CD4-positive, alpha-beta memory T cell (primary cell): ENCODE data around the gene OXSR1. TPM values are rescaled to one million over a fixed set of nuclear protein-coding genes. Genes with fewer than 3 reads are reported as not detected.

Experiments
- CTCF ChIA-PET: fragments of 350-600 bp; sonication (Branson Sonifier 250); formaldehyde crosslinking; loops from one replicate; lab custom pipeline; 2021; ENCODE audit warnings: inconsistent platforms; ENCODE audit not compliant: partially characterized antibody; lab: Charles Lee
- POLR2A ChIA-PET: fragments of 350-600 bp; sonication (Branson Sonifier 250); formaldehyde crosslinking; loops from one replicate; lab custom pipeline; 2021; ENCODE audit not compliant: partially characterized antibody; lab: Charles Lee
- DNase-seq, 5 donors: peaks; one replicate each; pipeline versions ENCODE4 v3.0.0 to v3.0.0-alpha.2; 2020 to 2022; ENCODE audit warnings: mixed read lengths in 1 of 5
- H3K27ac ChIP-seq: one replicate; pipeline ENCODE4 v1.7.0; 2013; ENCODE audit warnings: low read depth, low read length
- H3K27me3 ChIP-seq: 2 replicates; pipeline ENCODE4 v1.7.0; 2013; ENCODE audit warnings: mild to moderate bottlenecking, low read length, moderate library complexity; ENCODE audit not compliant: insufficient read depth
- H3K36me3 ChIP-seq: 2 replicates; pipeline ENCODE4 v1.7.0; 2013; ENCODE audit warnings: mild to moderate bottlenecking, low read length, moderate library complexity; ENCODE audit not compliant: insufficient read depth
- H3K4me1 ChIP-seq: 2 replicates; pipeline ENCODE4 v1.7.0; 2013; ENCODE audit warnings: mild to moderate bottlenecking, low read length, moderate library complexity; ENCODE audit not compliant: insufficient read depth
- H3K4me3 ChIP-seq, 2 donors: one replicate each; pipeline ENCODE4 v1.7.0; 2013; ENCODE audit warnings: low read length in 2 of 2, mild to moderate bottlenecking in 1 of 2
- H3K9me3 ChIP-seq, 2 donors: one replicate each; pipeline ENCODE4 v1.7.0; 2013; ENCODE audit warnings: low read length in 2 of 2, control low read depth in 1 of 2; ENCODE audit not compliant: control insufficient read depth in 1 of 2
- H3K27ac Mint-ChIP-seq, 7 donors: one replicate each; pipeline ENCODE4 v1.8.0; 2020 to 2021; ENCODE audit warnings: mixed read lengths in 7 of 7, mild to moderate bottlenecking in 6 of 7, inconsistent platforms in 3 of 7, moderate library complexity in 3 of 7
- H3K27me3 Mint-ChIP-seq, 2 donors: one replicate each; pipeline ENCODE4 v1.8.0; 2020 to 2021; ENCODE audit warnings: mixed read lengths in 2 of 2
- H3K36me3 Mint-ChIP-seq, 2 donors: one replicate each; pipeline ENCODE4 v1.8.0; 2020 to 2021; ENCODE audit warnings: mixed read lengths in 2 of 2, inconsistent platforms in 1 of 2, mild to moderate bottlenecking in 1 of 2
- H3K4me1 Mint-ChIP-seq, 4 donors: one replicate each; pipeline ENCODE4 v1.8.0; 2020 to 2021; ENCODE audit warnings: mixed read lengths in 4 of 4, mild to moderate bottlenecking in 1 of 4
- H3K4me3 Mint-ChIP-seq, 8 donors: one replicate each; pipeline ENCODE4 v1.8.0; 2020 to 2021; ENCODE audit warnings: mixed read lengths in 8 of 8, mild to moderate bottlenecking in 7 of 8, moderate library complexity in 6 of 8, inconsistent platforms in 3 of 8
- H3K9me3 Mint-ChIP-seq, 8 donors: one replicate each; pipeline ENCODE4 v1.8.0; 2020 to 2021; ENCODE audit warnings: mixed read lengths in 8 of 8, mild to moderate bottlenecking in 5 of 8, inconsistent platforms in 3 of 8, moderate library complexity in 1 of 8
- intact Hi-C: fragments of 100-400 bp; cut with micrococcal nuclease; formaldehyde crosslinking; loops from one replicate; pipeline ENCODE4 v1.15.1; 2023
- polyA plus RNA-seq, 2 donors: library from polyadenylated mRNA; unstranded; fragments of 300-500 nt; fragmentation: Illumina TruSeq; gene quantifications; one replicate each; pipeline ENCODE4 v1.2.3, GENCODE V29; 2021
- total RNA-seq, 2 experiments: library from RNA; stranded (reverse); gene quantifications; one replicate each; pipeline ENCODE4 v1.2.3, GENCODE V29; 2021

OXSR1 gene
- total and polyA plus RNA-seq, 4 experiments from 2014 or later = 13.3 to 43.9 (median 28.8) TPM

DNA sequence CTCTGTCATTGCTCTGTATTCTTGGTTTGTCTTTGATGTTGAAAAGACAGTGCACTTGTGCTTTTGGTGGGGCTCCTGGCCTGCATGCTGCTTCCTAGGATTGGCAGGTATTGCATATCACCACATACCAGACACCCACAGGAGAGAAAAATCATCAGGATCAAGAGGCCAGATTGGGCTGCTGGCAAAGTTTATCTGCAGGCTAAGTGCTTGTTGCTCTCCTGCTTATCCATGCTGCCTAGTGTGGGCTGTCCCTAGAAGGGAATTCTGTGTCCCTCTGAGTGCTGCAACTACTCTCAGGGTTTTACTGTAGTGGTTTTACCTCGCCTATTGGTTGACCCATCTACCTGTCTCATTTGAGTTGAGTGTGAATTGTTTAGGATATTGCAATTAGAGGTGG, 99.4 kb downstream of the OXSR1 start:
- ChIA-PET POLR2A (no interaction called here), CTCF (no interaction called here)
- peaks cover 8 to 16% (median 15%) of the 10 kb centered on the region in 4 donors for H3K4me1 Mint-ChIP-seq

DNA sequence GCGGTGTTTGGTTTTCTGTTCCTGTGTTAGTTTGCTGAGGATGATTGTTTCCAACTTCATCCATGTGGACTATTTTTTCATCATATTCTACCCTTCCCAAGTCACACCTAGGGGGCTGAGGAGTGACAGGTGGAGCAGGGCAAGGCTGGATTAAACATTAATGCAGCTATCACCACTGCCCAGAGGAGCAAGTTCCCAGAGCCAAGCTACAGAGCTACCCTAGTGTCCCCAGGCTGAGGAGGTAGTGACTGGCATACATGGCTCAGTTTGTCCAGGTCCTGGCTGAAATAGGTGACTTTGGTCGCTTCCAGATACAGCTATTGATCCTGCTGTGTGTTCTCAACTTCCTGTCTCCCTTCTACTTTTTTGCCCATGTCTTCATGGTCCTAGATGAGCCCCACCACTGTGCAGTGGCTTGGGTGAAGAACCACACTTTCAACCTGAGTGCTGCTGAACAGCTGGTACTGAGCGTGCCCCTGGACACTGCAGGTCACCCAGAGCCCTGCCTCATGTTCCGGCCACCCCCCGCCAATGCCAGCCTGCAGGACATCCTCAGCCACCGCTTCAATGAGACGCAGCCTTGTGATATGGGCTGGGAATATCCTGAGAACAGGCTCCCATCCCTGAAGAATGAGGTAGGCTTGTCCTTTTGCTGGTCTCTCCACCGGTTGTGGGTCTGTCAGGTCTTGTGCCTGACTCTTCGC, 100.4 kb downstream of the OXSR1 start, which contains the start of gene SLC22A13:
Gene SLC22A13, plus strand, starts transcription at position 209 of the 704 bp plus-strand sequence. Its CDS starts 49 bp downstream, at position 258.
- Histone ChIP-seq H3K36me3 (no peaks in the 10 kb centered on the region), H3K4me1 (peaks cover 5% of the 10 kb centered on the region), H3K4me3 (no peak within 1 kb of the TSS), H3K9me3 (no peaks in the 10 kb centered on the region), H3K27ac (no peak within 1 kb of the TSS), H3K27me3 (no peaks in the 10 kb centered on the region)
- no peak for DNase-seq
- intact Hi-C loops = no loop called here
- Mint-ChIP-seq H3K9me3 (peaks cover 0 to 3% (median 0%) of the 10 kb centered on the region in 8 donors), H3K27ac (peak within 1 kb of the TSS in 2 of 7 donors; percentile 9 to 11), H3K36me3 (peaks cover under 1 to 9% of the 10 kb centered on the region in 2 donors), H3K4me1 (peaks cover 8 to 16% (median 15%) of the 10 kb centered on the region in 4 donors), H3K4me3 (no peak within 1 kb of the TSS), H3K27me3 (no peaks in the 10 kb centered on the region)
- ChIA-PET CTCF (no interaction called here), POLR2A (no interaction called here)

More for the DNA sequence above, 99.4 kb downstream of the OXSR1 start:
- no peaks in the 10 kb centered on the region for H3K27me3 Mint-ChIP-seq
- intact Hi-C loops = no loop called here
- Histone ChIP-seq H3K9me3 (no peaks in the 10 kb centered on the region), H3K27ac (no peak overlapping the region), H3K4me3 (no peak overlapping the region), H3K27me3 (no peaks in the 10 kb centered on the region), H3K36me3 (no peaks in the 10 kb centered on the region), H3K4me1 (peaks cover 5% of the 10 kb centered on the region)
- DNase-seq = no peak
- peaks cover 0 to 14% of the 10 kb centered on the region in 2 donors for H3K36me3 Mint-ChIP-seq
- H3K9me3 Mint-ChIP-seq = no peaks in the 10 kb centered on the region
- H3K27ac Mint-ChIP-seq = peak overlapping the region in 1 of 7 donors; percentile 9
- H3K4me3 Mint-ChIP-seq = no peak overlapping the region

DNA sequence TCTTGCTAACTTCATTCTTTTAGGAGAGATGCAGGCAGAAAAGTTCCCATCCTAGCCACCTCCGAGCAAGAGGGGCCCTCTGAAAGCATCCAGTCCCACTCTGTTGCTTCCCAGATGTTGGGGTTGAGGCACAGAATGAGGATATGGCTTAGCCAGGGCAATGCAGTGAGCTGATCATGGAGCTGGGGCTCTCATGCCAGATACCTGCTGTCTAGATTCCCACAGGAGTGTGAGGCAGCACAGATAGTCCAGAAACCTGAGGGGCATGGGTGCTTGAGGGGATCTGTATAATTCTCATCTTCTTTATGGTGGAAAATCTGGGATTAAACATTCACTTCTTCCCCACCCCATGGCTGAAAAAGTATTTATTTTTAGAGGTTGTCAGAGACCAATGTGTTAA, 101.5 kb downstream of the OXSR1 start:
- no peaks in the 10 kb centered on the region for H3K9me3 ChIP-seq
- intact Hi-C loops = no loop called here
- no peak overlapping the region for H3K4me3 Mint-ChIP-seq
- peaks cover 5% of the 10 kb centered on the region for H3K4me1 ChIP-seq
- ChIA-PET POLR2A (no interaction called here), CTCF (no interaction called here)
- H3K36me3 ChIP-seq = no peaks in the 10 kb centered on the region
- H3K4me1 Mint-ChIP-seq = peaks cover 8 to 16% (median 15%) of the 10 kb centered on the region in 4 donors
- peaks cover 0 to 3% (median 0%) of the 10 kb centered on the region in 8 donors for H3K9me3 Mint-ChIP-seq
- H3K4me3 ChIP-seq = no peak overlapping the region
- H3K27ac Mint-ChIP-seq = no peak overlapping the region
- DNase-seq = no peak
- no peaks in the 10 kb centered on the region for H3K27me3 Mint-ChIP-seq
- no peak overlapping the region for H3K27ac ChIP-seq
- no peaks in the 10 kb centered on the region for H3K27me3 ChIP-seq
- H3K36me3 Mint-ChIP-seq = peaks cover 2 to 9% of the 10 kb centered on the region in 2 donors

DNA sequence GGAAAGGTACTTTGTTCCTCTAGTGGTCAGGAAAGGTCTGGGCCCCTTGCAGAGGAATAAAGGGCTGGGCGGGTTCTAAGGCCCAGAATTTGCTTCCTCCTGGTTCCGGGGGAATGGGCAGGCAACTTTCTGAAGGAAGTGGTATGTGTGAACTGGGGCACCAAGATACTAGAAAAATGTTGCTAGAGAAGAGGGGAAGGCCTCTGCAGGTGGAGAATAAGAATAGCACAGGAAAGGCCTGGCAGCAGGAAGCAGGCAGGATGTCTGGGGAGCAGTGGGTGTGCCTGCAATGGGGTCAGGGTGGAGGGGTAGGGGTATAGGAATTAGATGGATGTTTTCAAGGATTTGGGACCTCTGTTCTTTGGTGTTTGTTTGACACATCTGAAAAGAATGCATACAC, 102.3 kb downstream of the OXSR1 start:
- DNase-seq = no peak
- H3K27me3 Mint-ChIP-seq = no peaks in the 10 kb centered on the region
- no peak overlapping the region for H3K27ac ChIP-seq
- H3K9me3 Mint-ChIP-seq = peaks cover 0 to 3% (median 0%) of the 10 kb centered on the region in 8 donors
- intact Hi-C loops = no loop called here
- no peaks in the 10 kb centered on the region for H3K27me3 ChIP-seq
- CTCF ChIA-PET = no interaction called here
- H3K36me3 Mint-ChIP-seq = peaks cover 2 to 8% of the 10 kb centered on the region in 2 donors
- peaks cover 5% of the 10 kb centered on the region for H3K4me1 ChIP-seq
- H3K4me3 Mint-ChIP-seq = no peak overlapping the region
- POLR2A ChIA-PET = no interaction called here
- H3K27ac Mint-ChIP-seq = peak overlapping the region in 4 of 7 donors; percentile 28 to 76 (median 48)
- H3K9me3 ChIP-seq = no peaks in the 10 kb centered on the region
- no peak overlapping the region for H3K4me3 ChIP-seq
- H3K36me3 ChIP-seq = no peaks in the 10 kb centered on the region
- peaks cover 8 to 16% (median 15%) of the 10 kb centered on the region in 4 donors for H3K4me1 Mint-ChIP-seq

DNA sequence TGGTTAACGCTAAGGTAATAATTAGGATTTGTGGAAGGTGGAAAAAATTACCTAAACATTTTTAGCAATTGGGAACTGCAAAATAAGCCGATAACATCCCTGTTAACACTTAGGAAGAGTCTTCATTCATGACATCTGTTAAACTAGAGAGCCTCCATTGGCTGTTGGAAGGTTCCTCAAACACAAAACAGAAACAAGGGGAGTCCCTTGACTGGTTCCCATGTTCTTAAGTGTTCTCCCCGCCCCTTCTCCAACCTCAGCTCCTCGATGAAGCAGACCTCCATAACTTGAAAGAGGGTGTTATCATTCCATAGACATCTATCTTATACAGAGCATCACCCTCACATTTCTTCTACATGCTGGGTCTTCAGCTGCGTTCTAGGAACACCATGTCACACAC, 102.8 kb downstream of the OXSR1 start:
- peaks cover 0 to 3% (median 0%) of the 10 kb centered on the region in 8 donors for H3K9me3 Mint-ChIP-seq
- H3K4me1 Mint-ChIP-seq = peaks cover 8 to 16% (median 15%) of the 10 kb centered on the region in 4 donors
- no peak for DNase-seq
- Histone ChIP-seq H3K4me1 (peaks cover 5% of the 10 kb centered on the region), H3K27ac (no peak overlapping the region), H3K9me3 (no peaks in the 10 kb centered on the region), H3K4me3 (no peak overlapping the region), H3K27me3 (no peaks in the 10 kb centered on the region), H3K36me3 (no peaks in the 10 kb centered on the region)
- ChIA-PET CTCF (no interaction called here), POLR2A (interaction anchor here (1.1 kb wide), 1 partner anchor 61 kb away, joined by 3 read pairs; no protein-coding TSS in a partner anchor)
- no peaks in the 10 kb centered on the region for H3K27me3 Mint-ChIP-seq
- H3K27ac Mint-ChIP-seq = peak overlapping the region in 3 of 7 donors; percentile 3 to 62 (median 38)
- intact Hi-C loops = no loop called here
- peaks cover 2 to 8% of the 10 kb centered on the region in 2 donors for H3K36me3 Mint-ChIP-seq
- no peak overlapping the region for H3K4me3 Mint-ChIP-seq

DNA sequence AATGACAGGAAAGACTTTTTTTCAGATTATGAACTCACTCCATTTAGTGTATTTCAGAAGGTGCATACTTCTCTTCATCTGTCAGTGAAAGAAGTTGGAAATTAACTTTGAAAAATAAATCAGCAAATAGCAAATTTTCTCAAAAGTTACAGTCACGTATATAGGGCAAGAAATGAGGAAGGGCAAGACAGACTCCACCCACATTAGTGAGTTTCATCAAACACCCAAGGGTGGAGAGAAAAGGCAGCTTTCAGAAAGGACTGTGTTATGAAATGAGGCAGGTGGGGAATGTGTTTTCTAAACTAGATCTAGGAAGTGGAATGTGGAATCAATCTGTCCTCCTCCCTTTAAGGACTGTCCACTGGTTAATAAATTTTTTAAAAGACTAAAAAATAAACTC, 103.2 kb downstream of the OXSR1 start:
- peaks cover 0 to 3% (median 0%) of the 10 kb centered on the region in 8 donors for H3K9me3 Mint-ChIP-seq
- no peaks in the 10 kb centered on the region for H3K27me3 Mint-ChIP-seq
- Histone ChIP-seq H3K27ac (no peak overlapping the region), H3K4me3 (no peak overlapping the region), H3K4me1 (peaks cover 5% of the 10 kb centered on the region), H3K9me3 (no peaks in the 10 kb centered on the region), H3K36me3 (no peaks in the 10 kb centered on the region), H3K27me3 (no peaks in the 10 kb centered on the region)
- POLR2A ChIA-PET = interaction anchor here (1.1 kb wide), 1 partner anchor 60 kb away, joined by 3 read pairs; no protein-coding TSS in a partner anchor
- no peak for DNase-seq
- intact Hi-C loops = no loop called here
- H3K36me3 Mint-ChIP-seq = peaks cover 2 to 8% of the 10 kb centered on the region in 2 donors
- H3K4me3 Mint-ChIP-seq = no peak overlapping the region
- peak overlapping the region in 3 of 7 donors; percentile 38 to 68 (median 62) for H3K27ac Mint-ChIP-seq
- CTCF ChIA-PET = no interaction called here
- H3K4me1 Mint-ChIP-seq = peaks cover 8 to 16% (median 13%) of the 10 kb centered on the region in 4 donors

DNA sequence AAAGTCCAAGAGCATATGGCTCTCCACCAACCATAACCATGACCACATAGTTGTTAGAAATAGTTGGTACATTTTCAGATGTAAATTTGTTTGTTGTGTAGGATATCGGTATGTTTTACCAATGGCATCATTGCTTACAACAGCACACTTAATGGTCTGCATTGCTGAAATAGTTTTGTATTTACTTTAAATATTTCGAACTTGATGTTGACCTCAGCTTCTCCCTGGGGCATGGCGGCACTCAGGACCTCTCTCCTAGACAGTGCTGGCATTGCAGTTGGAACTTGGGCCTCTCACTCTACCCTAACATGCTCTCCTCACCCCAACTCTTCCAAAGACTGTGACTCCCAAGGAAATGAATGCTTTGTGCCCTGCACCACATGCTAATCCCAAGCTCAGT, 105.3 kb downstream of the OXSR1 start:
- Mint-ChIP-seq H3K36me3 (peaks cover 2 to 8% of the 10 kb centered on the region in 2 donors), H3K4me3 (no peak overlapping the region), H3K9me3 (peaks cover 0 to 3% (median 0%) of the 10 kb centered on the region in 8 donors), H3K27ac (no peak overlapping the region), H3K27me3 (no peaks in the 10 kb centered on the region), H3K4me1 (peaks cover 8 to 16% (median 13%) of the 10 kb centered on the region in 4 donors)
- DNase-seq = no peak
- CTCF ChIA-PET = no interaction called here
- POLR2A ChIA-PET = no interaction called here
- Histone ChIP-seq H3K4me1 (peaks cover 5% of the 10 kb centered on the region), H3K9me3 (no peaks in the 10 kb centered on the region), H3K27ac (no peak overlapping the region), H3K27me3 (no peaks in the 10 kb centered on the region), H3K36me3 (no peaks in the 10 kb centered on the region), H3K4me3 (no peak overlapping the region)
- intact Hi-C loops = no loop called here
